Suprapubic skin (tissue), 3 donors: Measurements from ENCODE around the gene PRAME.

Experiments
- EP300 ChIP-seq: sonication (generic); formaldehyde crosslinking; IDR thresholded peaks from one replicate; pipeline ENCODE4 v1.6.1; 2017; ENCODE audit warnings: antibody characterized with exemption
- POLR2A ChIP-seq, 2 donors: fragments of 450-650 bp; IDR thresholded peaks; one replicate each; pipeline ENCODE4 v1.6.1; 2017; ENCODE audit warnings: antibody characterized with exemption in 2 of 2, mild to moderate bottlenecking in 2 of 2, moderate library complexity in 2 of 2
- TF ChIP-seq, protein P1 (sequence below), 2 donors: fragments of 200-600 bp in 1 of 2; fragments of 450-650 bp in 1 of 2; sonication (generic) in 1 of 2; IDR thresholded peaks; one replicate each; pipeline ENCODE4 v1.5.1; 2016 to 2019; ENCODE audit warnings: antibody characterized with exemption in 2 of 2, mild to moderate bottlenecking in 1 of 2, moderate library complexity in 1 of 2

DNA sequence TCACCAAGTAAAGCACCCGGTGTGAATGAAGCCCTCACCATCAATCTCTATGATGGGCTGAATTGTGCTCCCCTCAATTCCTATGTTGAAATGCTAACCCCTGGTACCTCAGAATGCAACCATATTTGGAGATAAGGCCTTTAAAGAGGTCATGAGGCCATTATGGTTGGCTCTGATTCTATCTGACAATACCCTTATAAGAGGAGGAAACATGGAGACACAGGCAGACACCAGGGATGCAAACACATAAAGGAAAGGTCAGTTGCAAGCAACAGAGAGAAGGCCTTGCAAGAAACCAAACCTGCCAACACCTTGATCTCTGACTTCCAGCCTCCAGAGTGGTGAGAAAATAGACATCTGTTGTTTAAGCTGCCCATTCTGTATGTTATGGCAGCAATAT lies 25.6 kb downstream of the PRAME start:
- no peak for TF ChIP-seq EP300
- TF ChIP-seq, protein P1, sequence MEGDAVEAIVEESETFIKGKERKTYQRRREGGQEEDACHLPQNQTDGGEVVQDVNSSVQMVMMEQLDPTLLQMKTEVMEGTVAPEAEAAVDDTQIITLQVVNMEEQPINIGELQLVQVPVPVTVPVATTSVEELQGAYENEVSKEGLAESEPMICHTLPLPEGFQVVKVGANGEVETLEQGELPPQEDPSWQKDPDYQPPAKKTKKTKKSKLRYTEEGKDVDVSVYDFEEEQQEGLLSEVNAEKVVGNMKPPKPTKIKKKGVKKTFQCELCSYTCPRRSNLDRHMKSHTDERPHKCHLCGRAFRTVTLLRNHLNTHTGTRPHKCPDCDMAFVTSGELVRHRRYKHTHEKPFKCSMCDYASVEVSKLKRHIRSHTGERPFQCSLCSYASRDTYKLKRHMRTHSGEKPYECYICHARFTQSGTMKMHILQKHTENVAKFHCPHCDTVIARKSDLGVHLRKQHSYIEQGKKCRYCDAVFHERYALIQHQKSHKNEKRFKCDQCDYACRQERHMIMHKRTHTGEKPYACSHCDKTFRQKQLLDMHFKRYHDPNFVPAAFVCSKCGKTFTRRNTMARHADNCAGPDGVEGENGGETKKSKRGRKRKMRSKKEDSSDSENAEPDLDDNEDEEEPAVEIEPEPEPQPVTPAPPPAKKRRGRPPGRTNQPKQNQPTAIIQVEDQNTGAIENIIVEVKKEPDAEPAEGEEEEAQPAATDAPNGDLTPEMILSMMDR (IDR thresholded peaks at IDR 0.05): no peak
- no peak for TF ChIP-seq POLR2A (IDR thresholded peaks at IDR 0.05)
